Umbilical cord (tissue), 2 donors: ENCODE data around the gene ZBTB40. TPM values are rescaled to one million over a fixed set of nuclear protein-coding genes. Genes with fewer than 3 reads are reported as not detected.

ENCODE experiments used
- DNase-seq: peaks from one replicate; pipeline ENCODE4 v3.0.0-alpha.2; 2015; ENCODE audit warnings: low spot score
- total RNA-seq: library from RNA; depleted of rRNA; stranded (reverse); fragments of >200 nt; gene quantifications from one replicate; pipeline ENCODE4 v1.2.3, GENCODE V29; 2014; ENCODE audit warnings: low replicate concordance; ENCODE audit not compliant: insufficient read depth

The ZBTB40 gene
- total RNA-seq, 1 donor from 2014 or later: 10.8 TPM

DNA sequence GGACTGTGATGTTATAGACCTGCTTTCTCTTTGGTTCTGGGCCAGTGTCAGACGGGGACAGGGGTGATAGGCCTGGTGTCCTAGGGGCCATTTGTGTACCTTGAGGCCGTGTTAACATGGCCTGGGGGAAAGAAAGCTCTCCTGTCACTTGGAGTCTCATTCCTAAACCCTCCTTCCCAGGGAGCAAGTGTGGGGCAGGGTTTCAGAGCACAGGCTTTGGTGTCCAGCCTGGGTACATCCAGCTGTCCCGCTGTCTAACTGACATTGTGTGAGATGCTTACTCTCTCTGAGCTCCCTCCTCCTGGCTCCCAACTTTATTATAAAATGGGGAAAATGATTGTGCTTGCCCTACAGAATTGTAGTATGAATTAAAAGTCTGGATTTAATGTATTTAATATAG is 79.1 kb downstream of the ZBTB40 start:
- DNase-seq: no peak

DNA sequence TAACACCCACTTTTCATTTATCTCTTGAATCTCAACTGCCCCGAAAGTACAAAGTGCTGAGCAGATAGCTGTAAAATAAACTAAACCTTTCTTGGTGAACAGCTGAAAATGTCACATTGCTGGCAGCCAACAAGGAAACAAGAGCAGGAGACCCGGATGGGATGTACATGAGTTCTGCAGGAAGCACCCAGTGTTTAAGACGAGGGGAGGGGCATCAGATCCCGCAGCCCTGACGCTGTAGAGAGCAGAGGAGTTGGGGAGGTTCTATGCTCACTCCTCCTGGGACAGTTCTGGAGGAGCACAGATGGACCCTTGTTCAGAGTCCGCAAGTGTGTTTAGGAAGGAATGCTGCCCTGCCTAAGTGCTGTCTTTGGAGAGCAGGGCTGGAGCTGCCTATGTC is 79.6 kb downstream of the ZBTB40 start:
- no peak for DNase-seq

DNA sequence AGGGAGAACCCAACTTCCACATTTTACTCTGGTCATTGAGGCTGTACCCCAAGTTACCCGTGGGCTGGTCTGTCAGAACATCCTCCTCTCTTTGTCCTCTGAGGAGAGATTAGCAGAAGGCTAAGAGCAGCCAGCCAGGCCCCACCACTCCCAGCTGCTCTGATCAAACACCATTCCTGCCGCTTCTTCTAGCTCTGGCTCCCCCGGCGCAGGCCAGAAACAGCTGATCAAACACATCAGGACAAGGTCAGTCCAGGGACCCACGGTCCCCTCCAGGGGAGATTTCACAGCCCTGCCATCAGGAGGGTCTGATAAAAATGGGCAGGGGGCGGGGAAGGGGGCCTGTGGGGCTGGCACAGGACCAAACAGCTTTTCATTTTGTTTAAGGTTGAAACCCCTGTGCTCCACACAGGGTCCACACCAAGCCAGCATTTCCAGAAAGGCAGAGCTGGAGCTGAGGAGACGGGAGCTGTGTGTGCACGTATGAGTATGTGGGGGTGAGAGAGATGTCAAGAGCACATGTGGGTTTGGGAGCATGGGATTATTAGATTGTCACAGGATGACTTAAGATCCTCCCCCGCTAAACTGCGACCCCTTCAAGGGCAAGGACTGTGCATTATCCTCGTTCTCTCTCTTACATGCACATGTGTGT is 81.7 kb downstream of the ZBTB40 start:
- no peak for DNase-seq

DNA sequence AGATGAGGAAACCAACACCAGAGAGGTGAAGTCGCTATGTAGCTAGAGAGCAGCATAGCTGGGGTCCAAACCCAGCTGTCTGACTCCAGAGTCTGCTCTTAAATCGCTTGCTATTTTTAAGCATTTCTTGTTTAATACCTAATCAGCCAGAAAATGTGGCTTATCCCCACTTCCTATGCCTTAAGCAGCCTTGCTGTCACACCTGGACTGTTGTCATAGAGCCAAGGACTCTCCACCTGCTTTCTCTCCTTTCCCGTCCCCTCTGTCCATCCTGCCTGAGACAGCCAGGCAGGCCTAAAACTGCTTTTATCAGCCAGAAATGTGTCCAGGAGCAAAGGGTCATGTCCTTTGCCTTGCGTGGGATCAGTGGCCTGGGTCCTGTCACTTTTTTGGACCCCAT is 83.3 kb downstream of the ZBTB40 start:
- DNase-seq: no peak

DNA sequence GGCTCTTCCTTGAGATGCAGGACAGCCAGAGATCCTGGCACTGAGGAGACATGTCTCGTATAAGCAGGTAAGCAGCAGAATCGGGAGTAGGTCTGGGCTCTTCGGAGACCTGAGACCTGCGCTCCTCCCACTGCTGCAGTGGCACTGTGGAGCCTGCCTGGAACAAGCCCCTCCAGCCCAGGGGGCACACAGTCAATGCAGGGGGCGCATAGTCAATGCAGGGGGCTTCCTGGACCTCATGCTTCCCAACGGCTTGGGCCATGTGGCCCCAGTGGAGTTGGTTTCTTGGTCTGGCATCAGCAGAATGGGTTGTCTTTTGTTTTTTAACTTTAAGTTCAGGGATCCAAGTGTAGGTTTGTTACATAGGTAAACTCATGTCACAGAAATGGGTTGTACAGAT is 83.7 kb downstream of the ZBTB40 start:
- DNase-seq: no peak

DNA sequence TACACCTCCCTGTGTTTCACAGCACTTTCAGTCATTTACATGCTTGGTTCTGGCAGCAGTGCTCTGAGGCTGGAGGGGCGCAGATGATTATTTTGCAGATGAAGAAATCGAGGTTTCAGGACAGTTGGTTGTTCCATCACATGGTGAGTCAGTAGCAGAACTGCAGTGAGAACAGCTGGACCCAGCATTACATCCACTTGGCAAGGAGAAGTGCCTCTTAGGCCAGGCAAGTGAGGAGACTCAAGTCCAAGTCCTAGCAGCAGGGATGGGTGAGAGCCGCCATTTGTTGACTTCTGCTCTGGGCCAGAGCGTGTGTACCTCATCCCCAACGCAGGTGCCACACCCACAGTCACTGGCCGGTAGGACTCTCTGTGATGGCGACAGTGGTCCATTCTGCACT is 84.9 kb downstream of the ZBTB40 start:
- no peak for DNase-seq

DNA sequence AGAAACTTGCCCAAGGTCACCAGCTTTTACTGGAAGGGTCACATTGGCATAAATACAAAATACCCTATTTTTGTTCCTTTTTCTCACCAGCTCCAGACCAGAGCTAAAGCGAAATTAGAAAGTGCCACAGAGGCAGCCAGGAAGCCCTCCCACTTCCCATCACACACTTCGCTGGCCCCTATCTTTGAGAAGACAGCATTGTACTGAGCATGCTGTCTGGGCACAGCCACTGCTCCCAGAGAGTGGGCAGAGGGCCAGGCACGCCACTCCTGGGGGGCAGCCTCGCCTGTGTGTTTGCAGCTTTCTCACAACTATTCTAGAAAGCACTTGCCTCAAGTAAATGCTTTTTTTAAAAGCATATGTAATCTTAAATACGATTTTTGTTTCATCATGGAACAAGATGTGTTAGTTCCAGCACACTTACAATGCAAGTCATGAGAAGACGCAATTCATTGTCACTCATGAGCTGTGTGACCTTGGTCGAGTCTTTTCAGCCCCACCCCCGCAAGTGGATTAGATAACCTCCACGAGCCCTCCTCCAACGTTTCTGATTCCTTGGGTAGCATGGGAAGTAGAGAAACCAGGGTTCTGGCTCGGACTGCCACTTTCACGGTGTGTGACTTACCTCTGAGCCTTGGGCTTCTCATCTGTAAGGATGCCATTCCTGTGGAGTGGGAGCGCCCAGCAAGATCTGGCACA is 85.9 kb downstream of the ZBTB40 start:
- DNase-seq: no peak

DNA sequence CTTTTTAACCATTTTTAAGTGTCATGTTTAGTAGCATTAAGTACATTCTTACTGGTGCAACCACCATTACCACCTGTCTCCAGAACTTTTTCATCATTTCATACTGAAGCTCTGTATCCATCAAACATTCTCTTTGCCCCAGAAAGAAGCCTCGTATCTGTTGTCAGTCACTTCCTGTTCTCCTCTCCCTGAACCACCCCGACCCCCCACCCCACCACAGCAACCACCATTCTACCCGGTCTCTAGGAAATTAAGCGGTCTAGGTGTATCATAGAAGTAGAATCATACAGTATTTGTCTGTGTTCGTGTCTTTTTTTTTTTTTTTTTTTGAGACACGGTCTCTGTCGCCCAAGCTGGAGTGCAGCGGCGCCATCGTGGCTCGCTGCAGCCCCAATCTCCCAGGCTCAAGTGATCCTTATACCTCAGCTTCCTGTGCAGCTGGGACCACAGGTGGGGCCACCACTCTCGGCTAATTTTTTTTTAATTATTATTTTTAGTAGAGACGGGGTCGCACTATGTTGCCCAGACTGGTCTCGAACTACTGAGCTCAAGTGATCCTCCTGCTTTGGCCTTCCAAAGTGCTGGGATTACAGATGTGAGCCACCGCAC is 88.0 kb downstream of the ZBTB40 start:
- DNase-seq: no peak

DNA sequence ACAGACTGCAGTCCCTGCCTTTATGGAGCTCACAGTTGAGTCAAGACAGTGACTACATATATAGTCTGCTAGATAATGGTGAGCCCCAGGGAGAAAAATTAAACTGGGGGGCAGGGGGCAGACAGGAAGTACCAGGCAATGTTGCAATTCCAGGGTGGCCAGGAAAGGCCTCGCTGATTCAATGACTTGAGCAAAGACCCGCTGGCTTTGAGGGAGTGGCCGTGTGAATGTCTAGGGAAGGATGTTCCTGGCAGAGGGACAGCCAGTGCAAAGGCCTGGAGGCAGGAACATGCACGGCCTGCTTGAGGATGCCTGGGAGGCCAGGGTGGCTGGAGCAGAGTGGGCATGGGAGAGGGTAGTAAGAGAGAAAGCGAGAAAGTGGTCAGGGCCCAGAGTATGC is 88.7 kb downstream of the ZBTB40 start:
- DNase-seq: no peak

DNA sequence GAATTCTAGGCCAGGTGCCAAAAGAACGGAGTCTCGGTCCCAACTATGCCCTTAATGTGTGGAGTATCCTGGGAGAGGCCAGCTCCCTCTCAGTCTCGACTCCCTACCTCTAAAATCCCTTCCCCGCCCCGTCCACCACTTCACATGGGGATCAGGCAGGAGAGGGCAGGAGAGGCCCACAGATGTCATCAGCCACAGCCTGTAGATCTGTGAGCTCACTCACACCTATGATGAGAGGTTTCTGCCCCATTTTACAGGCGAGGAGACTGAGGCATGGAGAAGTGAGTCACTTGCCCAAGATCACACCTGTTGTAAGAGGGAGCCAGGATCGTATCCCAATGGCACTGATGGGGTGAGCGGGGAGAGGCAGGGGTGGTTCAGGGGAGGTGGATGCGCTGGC is 91.2 kb downstream of the ZBTB40 start:
- no peak for DNase-seq

DNA sequence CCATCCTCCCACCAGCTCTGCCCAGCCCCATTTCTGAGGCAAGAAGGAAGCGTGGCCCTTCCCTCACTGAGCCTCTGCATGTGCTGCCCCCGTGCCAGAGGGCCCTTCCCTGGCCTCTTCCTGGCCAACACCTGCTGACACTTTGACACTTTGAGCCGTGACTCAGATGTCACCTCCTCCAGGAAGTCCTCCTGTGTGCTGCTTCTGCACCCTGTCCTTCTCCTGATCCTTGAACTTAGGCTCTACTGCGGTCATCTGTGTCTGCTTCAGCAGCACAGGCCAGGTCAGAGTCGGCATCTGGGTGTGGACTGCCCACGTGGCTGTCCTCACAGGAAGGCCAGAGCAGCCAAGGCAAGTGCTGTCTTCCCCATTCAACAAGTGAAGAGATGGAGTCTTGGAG is 92.0 kb downstream of the ZBTB40 start:
- no peak for DNase-seq

DNA sequence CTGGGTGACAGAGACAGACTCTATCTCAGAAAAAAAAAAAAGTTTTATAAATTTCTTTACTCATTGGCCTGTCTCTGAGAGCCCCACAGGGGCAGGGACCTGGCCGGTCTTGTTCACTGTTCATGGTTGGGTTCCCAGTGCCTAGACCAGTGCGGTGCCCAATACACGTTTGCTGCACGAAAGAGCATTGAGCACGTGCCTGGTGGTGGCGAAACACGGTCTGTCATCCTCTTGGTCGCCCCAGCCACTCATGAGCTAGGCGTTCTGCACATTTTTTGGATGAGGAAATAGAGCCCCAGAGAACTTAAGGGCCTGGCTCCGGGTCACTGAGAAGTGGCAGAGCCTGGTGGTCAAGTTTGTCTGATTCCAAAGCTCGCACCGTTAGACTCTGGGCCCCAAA is 93.0 kb downstream of the ZBTB40 start:
- no peak for DNase-seq

DNA sequence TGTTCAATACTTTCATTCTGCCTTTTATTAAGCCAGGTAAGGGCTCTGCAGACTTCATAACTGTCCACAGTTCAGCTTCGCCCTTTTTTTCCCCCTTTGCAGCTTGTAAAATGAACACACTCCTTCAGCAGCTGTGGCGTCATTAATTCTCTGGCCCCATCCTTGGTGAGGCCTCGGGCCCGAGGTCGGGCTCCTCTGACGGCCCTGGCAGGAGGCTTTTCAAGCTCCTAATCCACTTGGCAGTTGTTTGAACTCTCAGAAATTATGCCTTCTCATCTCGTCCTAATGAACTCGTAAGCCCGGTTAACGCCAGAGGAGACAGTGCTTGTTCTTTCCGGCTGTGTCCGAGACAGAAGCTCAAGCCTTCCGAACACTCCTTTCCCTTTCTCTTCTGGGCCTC is 93.5 kb downstream of the ZBTB40 start:
- DNase-seq: peak; percentile 54

DNA sequence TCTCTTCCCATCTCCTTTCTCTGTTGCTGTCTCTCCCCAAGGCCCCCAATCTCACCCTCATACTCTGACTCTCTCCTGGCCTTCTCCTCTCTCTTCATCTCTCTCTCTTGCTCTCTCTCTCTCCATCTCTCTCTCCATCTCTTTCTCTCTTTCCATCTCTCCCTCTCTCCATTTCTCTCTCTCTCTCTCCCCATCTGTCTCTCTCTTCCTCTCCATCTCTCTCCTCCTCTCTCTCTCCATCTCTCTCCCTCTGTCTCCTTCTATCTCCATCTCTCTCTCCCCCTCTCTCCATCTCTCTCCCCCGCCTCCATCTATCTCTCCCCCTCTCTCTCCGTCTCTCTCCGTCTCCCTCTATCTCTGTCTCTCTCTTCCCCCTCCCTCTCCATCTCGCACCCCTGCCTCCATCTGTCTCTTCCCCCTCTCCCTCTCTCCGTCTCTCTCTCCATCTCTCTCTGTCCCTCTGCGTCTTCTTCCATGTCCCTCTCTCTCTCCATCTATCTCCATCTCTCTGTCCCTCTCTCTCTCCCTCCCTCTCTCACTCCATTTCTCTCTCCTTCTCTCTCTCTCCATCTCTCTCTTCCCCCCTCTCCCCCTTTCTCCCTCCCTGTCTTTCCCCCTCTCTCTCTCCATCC is 95.7 kb downstream of the ZBTB40 start:
- DNase-seq: no peak

DNA sequence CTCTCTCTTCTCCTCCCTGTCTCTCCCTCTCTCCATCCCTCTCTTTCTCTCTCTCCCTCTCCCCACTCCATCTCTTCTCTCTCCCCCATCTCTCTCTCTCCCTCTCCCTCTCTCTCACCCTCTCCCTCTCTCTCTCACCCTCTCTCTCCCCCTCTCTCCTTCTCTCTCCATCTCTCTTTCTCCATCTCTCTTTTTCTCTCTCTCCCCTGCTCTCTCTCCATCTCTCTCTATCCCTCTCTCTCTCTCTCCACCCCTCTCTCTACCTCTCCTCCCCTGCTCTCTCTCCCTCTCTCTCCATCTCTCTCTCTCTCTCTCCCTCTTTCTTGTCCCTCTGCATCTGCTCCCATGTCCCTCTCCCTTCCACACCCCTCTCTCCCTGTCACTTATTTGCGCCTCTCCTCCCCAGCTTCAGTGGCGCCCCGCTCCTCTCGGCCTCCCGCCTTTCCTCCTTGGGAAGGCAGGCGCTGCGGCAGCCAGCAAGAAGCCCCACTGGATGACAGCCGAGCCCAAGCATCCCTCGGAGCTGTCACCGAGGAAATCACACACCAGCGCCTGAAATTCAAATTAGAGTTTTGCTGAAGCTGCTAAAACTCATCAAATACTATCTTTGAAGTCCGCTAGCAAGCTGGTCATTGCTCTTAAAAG is 96.3 kb downstream of the ZBTB40 start:
- no peak for DNase-seq

DNA sequence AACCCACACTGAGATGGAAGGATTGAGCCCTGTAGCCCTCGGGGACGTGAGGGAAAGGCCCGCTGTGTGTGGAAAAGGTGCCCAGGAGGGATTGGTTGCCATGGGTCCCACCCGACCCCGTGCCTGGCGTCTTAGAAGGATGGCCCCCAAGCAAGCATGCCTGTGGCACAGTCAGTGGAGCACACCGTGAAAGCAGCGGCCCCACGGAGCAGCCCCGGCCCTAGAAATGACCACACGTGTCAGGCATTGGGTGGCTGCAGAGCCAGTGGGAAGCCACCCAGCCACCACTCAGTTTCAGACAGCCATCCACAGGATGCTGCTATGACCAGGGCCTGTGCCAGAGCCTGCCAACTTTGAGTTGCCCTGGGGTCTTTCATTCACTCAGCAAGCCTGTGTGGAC is 98.4 kb downstream of the ZBTB40 start:
- no peak for DNase-seq

DNA sequence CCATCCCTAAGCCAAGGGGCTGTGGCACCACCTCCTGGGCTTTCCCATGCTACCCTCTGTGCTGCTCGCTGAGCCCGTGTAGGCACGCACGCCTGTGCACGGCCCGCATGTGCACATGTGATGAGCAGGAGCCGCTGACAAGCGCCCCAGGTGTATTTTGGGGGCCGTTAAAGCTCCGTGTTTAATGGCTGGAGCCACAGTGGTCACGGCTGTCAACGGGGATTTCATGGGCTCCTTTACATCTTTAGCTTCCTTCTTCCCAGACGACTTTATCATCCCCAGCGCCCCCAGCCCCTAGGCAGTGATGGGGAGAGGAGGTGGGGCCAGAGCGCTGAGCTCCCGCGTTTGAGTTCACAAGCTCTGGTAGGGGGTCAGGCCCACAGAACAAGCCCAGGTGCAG is 99.9 kb downstream of the ZBTB40 start:
- no peak for DNase-seq

DNA sequence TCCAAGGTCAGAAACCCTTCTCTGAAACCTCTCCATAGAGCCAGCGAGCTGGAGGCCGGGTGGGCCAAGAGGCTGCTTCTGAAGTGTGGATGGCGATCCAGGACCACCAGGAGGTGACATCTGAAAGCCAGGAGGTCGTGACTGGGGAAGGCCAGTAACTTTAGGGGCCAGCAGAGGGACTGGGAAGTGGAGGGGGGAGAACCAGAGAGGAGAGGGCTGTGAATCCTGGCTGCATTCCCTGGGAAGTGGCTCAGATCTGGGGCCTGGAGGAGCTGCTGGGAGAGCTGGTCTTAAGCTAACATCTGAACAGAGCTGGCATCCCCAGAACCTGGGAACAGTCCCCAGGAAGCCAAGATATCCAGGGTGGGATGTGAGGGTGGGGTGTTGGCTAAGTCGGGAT is 100.4 kb downstream of the ZBTB40 start:
- DNase-seq: peak; percentile 58

DNA sequence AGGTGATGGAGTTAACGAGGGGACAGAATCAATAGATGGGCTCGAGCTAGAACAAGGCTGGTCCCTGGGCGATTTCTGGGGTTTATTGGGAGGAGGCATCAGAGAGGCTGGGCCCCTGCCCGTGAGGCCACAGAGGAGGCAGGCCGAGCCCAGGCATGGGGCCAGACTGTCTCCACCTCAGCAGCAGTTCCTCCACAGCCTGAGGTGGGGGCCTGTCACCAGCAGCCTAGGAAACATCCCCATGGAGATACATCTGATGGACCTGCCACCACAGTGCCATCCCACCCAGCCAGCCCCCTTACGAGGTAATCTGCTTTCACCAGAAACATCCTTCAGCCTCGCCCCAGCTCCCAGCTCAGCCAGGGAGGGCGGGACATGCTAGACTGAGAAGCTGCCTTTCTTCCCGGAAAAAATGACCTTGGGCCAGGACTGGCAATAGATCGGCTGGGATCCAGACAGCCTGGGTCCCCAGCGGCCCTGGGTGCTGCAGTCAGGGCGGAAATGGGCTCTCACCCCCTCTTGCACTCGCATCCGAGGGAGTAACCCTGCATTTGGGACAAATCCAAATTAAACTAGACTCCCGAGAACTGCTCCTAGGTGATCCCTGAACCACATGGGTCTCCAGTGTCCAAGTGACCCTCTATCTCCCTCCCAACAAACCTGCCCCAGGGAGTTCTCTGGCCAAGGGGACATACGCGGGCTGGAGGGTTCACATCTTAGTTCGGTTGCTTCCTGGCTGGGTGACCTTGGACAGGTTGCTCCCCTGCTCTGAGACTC is 101.6 kb downstream of the ZBTB40 start:
- peak; percentile 48 for DNase-seq

DNA sequence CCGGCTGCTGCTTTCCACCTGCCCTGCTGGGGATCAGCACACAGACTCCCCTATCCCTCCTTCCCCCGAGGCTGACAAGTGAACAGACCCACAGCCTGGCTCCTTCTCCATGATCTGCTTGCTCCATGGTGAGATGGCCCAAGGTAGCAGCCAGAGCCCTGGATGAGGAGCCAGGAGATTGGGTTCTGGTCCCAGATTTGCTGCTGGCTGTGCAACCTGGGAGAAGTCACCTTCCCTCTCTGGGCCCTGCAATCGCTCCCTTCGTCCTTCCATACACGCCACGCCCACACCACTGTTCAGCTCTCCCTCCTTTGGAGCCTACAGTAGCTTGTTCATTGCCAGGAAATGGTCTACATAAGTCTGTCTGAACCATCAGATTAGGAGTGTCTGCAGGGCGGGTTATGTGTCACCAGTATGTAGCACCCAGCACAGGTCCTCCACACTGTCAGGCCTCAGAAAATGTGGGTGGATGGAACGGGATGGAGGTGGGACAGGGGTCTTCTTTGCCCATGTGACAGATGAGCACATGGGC is 102.4 kb downstream of the ZBTB40 start:
- peak; percentile 15 for DNase-seq

DNA sequence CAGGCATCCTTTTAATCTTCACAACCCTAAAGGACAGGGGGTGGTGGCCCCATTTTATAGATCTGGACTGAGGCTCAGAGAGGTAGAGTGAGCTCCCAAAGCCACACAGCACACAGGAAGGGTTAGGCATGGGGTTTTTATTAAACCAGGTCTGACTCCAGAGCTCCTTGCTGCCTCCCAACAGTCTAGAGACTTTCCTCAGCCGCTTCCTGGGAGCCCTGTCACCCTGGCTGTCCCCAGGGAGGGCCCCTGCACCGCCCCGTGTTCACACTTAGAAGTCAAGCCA is 103.7 kb downstream of the ZBTB40 start:
- no peak for DNase-seq
